Vagina (tissue), 2 donors: ENCODE data around the gene AGO3.

ENCODE experiments used
- POLR2A ChIP-seq, 2 donors: fragments of 450-650 bp; IDR thresholded peaks; one replicate each; pipeline ENCODE4 v1.6.1; 2017; ENCODE audit warnings: antibody characterized with exemption in 2 of 2, mild to moderate bottlenecking in 2 of 2, moderate library complexity in 2 of 2
- POLR2AphosphoS5 ChIP-seq, 2 donors: sonication (generic); formaldehyde crosslinking; IDR thresholded peaks; one replicate each; pipeline ENCODE4 v1.9.0; 2017; ENCODE audit warnings: antibody characterized with exemption in 2 of 2, mild to moderate bottlenecking in 2 of 2, low read depth in 1 of 2; ENCODE audit not compliant: insufficient read depth in 1 of 2
- TF ChIP-seq, protein P1 (sequence below), 3 experiments: fragments of 450-650 bp in 2 of 3; fragments of 200-600 bp in 1 of 3; sonication (generic) in 1 of 3; IDR thresholded peaks; one replicate each; pipeline ENCODE4 v1.5.1; 2017 to 2019; ENCODE audit warnings: antibody characterized with exemption in 3 of 3, mild to moderate bottlenecking in 2 of 3, moderate library complexity in 2 of 3

DNA sequence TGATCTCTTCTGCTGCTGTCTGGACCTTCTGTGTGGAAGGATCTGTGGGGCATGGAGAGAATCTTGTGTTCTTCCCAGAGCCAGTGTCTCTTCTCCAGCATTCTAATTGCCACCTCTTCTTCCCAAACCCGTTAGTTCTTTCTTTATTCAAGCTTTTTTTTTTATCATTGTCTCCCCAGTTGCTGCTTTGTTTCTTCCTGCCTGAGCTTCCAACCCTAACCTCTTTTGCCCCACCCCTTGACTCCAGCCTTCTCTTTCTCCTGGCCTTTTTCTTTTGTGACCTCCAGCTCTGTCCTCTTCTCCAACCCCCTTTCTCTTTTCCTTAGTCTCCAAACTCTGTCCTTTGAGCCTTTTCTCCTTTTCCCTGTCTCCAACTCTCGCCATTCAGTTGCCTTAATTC lies 43.4 kb upstream of the AGO3 start:
- TF ChIP-seq, protein P1, sequence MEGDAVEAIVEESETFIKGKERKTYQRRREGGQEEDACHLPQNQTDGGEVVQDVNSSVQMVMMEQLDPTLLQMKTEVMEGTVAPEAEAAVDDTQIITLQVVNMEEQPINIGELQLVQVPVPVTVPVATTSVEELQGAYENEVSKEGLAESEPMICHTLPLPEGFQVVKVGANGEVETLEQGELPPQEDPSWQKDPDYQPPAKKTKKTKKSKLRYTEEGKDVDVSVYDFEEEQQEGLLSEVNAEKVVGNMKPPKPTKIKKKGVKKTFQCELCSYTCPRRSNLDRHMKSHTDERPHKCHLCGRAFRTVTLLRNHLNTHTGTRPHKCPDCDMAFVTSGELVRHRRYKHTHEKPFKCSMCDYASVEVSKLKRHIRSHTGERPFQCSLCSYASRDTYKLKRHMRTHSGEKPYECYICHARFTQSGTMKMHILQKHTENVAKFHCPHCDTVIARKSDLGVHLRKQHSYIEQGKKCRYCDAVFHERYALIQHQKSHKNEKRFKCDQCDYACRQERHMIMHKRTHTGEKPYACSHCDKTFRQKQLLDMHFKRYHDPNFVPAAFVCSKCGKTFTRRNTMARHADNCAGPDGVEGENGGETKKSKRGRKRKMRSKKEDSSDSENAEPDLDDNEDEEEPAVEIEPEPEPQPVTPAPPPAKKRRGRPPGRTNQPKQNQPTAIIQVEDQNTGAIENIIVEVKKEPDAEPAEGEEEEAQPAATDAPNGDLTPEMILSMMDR (IDR thresholded peaks at IDR 0.05), result no peak
- TF ChIP-seq POLR2AphosphoS5 (IDR thresholded peaks at IDR 0.05; ENCODE audit: insufficient read depth in 1 of 2, low read depth in 1 of 2) (no peak), POLR2A (IDR thresholded peaks at IDR 0.05) (no peak)
